ENCODE results near the gene PIAS4.

DNA sequence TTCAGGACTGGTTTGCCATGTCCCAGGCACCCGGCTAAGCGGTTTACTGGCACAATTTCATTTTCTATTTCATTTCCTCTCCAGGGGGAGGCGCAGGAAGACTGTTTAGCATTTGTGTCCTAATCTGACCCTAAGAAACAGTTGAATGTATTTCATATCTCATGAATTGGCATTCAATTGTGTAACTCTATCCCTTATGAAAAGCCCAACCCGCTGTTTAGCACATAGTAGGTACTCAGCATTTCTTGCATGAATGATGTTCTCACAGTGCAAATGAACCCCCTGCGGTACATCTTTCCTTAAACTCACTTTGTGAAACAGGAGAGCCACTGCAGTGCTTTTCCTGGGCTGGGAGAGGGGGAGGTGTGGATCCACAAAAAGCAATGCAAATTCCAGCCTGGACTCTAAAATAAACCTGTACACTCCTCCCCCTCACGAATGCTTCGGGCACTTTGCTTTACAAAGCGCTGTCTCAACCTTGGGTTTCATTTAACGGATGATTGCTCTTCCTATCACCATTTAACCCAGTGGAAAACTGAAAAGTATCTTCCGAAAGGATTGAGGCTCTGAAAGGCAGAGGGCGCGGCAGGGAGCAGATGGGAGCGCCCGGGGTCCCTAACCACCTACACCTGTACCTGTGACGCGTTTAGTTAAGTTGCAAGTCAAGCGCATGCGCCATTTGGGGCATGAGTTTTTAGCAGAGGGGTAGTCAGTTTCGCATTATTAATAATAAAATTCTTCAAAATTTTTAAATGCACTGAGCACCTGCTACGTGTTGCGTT lies 21.1 kb upstream of the PIAS4 start:
- no peak for TF ChIP-seq EZH2 (IDR thresholded peaks at IDR 0.05; ENCODE audit: insufficient read depth, low read length)
- TF ChIP-seq, protein P1, sequence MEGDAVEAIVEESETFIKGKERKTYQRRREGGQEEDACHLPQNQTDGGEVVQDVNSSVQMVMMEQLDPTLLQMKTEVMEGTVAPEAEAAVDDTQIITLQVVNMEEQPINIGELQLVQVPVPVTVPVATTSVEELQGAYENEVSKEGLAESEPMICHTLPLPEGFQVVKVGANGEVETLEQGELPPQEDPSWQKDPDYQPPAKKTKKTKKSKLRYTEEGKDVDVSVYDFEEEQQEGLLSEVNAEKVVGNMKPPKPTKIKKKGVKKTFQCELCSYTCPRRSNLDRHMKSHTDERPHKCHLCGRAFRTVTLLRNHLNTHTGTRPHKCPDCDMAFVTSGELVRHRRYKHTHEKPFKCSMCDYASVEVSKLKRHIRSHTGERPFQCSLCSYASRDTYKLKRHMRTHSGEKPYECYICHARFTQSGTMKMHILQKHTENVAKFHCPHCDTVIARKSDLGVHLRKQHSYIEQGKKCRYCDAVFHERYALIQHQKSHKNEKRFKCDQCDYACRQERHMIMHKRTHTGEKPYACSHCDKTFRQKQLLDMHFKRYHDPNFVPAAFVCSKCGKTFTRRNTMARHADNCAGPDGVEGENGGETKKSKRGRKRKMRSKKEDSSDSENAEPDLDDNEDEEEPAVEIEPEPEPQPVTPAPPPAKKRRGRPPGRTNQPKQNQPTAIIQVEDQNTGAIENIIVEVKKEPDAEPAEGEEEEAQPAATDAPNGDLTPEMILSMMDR (IDR thresholded peaks at IDR 0.05; ENCODE audit: insufficient read depth, low read depth, low read length): peak; percentile 51

Measured in astrocyte (in vitro differentiated cells and primary cell).